GM18951 (cell line): ENCODE results near the gene BMERB1.
"Not testable (repeated sequence)": the region's sequence is repeated elsewhere in the genome, so short reads cannot be mapped to it uniquely, and the experiment has no call there.

ENCODE experiments used
- POLR2A ChIP-seq: IDR thresholded peaks from 4 replicates; pipeline ENCODE4 v1.6.1; 2011; ENCODE audit warnings: mild to moderate bottlenecking; ENCODE audit not compliant: insufficient read length, insufficient read depth; ENCODE audit errors: extremely low read depth
- in situ Hi-C: fragments of 300-500 bp; cut with MboI; formaldehyde crosslinking; loops from one replicate; pipeline ENCODE4 v1.12.0; 2022; ENCODE audit warnings: low sequenced_read_pairs, mixed read lengths, inconsistent platforms; ENCODE audit not compliant: unreplicated experiment

BMERB1 gene

DNA sequence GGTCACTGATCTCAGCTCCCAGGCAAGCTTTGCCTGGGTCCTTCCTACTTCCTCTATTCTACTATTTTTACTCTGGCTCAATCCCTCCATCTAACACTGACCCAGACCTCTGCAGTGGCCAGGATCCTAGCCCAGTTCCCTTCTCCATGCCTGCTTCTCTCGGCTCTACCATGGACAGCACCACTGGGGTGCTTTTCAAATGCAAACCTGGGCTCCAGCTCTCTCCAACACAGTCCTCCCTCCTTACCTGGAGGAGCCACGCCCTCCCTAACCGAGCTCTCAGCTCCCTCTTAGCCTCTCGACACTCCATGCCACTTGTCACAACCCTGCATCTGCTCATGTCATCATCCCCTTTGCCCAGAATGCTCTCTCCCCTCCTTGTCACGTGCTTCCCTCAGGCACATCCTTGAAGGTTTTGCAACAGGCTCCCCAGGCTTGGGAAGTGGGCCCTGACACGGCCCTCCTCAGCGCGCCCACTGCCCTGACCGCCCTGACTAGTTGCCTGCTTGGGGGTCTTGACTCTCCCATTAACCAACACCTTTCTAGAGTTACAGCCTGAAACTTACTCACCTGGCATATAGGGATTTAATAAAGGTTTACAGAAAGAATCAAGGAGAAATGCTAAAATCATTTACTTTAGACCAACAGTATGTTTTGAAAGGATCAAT lies 167.0 kb downstream of the BMERB1 start:
- in situ Hi-C loops: no loop called here
- TF ChIP-seq POLR2A: no peak

DNA sequence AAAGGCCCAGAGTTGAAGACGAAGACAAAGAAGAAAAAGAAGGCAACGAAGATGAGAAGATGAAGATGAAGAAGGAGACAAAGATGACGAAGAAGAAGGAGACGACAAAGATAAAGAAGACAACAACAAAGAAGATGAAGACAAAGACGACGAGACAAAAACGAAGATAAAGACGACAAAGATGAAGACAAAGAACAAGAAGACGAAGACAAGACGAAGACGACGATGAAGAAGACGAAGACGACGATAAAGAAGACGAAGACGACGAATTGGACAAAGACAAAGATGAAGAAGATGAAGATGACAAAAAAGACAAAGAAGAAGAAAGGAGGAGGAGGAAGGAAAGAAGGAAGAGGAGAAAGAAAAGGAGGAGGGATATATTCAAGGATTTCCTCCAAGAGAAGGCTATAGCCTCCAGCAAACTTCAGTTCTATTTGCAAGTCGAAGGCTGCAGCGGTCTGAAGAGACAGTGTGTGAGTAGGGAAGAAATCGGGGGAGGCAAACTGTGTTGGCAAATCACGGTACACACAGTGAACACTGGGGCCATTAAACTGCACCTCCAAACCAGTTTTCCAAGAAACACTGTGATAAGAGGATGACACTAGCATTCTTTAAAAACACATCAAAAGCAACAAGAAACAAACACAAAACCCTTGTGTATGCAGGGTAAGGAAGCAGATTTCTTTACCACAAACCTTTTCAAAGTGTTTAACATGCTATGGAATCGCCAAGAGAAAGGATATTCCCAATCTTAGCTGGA lies 168.1 kb downstream of the BMERB1 start:
- no peak for TF ChIP-seq POLR2A
- in situ Hi-C loops: no loop called here

DNA sequence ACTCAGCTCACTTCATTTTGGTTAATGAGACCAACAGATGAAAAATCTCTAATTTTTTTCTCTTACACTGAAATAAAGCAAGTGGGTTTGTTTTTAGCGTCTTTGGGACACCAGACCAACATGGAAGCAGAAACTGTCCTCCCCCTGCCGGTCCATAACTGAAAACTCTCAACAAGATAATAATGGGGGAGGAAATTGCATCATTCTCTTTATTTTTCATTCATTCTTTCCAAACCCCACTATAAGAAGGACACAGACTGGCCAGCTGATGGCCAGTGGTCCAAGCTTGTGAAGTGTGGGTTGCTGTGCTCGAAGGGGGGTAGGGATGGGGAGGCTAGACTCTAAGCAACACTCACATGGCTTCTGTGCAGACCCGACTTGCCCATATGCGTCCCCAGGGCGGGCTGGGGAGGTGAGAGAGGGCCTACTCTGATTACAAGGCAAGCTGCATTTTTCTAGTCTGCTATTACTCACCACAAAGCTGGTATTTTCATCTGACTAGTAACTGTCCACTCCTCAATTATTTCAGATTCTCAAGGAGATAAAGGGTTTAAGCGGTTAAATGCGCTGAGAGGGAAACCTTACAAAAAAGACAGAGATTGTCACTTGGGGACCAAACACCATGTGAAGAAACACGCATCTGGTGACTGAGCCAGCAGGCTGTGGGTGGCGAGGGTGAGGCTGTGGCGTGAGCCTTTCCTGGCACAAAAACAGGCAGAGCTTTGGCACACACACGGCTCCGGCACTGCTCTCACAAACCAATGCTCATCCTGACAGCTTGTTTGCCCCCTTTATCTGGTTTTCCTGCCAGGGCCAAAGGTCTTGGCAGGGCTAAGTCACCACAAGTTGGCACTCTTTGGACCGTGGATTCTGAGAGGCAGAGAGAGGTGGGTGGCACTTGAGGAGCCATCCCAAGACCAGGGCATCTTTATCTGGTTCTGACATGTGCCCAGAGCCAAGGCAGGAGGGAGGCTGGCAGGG lies 170.4 kb downstream of the BMERB1 start:
- in situ Hi-C loops: no loop called here
- no peak for TF ChIP-seq POLR2A

DNA sequence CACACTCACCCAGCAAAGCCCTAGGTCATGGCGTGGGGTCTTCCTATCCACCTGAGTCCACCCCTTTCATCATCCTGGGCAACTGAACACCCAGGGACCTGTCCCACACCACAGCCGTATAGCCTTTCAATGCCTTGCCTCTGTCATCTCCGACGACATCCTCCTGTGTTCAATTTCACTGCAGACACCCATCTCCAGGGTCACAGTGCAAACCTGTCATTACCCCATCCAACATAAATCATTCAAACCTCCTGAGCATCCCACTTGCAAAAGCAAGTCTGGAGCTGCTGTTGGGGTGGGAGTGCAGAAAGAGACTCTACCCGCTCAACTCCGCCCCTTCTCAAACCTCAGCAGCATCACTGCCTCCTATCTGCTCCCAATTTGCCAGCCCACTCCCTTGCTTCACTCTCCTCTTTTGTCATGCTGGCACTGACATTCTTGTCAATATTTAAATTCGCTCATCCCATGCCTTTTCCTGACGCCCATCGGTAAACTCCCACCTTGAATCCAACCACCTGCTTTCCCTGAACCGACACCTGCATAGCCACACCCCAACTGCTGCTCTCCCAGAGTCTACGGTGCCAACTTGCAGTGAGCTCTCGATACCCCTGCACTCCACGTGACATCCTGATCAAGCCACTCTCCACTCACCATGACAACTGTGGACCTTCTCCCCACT lies 171.6 kb downstream of the BMERB1 start:
- no peak for TF ChIP-seq POLR2A

DNA sequence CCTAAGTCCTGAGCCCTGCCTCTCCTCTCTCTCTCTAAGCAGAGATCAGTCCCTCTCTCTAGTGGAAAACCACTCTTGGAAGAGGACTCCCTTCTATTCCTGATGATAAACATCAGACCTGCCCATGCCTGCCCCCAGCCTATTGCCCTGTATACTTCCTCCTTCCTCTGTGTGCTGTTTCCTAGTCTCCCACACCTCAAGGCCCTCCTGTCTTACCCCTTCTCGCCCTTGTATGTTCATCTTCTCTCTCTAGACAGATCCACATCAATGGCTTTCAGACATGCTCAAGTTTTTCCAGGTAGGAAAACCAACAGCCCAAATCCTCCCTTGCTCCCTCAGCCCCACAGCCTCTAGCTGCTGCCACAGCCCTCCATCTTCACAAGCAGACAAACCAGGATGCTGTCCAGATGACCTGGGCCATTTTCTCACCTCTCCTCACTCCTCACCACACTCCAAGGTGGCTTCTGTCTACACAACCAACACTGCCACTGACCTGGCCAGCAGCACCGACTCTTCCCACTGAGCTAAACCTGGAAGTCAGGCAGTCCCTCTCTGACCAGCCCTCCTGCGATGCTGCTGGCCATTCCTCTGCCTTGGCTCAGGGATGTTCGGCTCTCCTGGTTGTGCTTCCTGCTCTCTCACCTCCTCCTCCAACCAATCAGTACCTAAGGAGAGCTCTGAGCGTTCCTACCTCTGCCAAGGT lies 172.3 kb downstream of the BMERB1 start:
- no peak for TF ChIP-seq POLR2A
- in situ Hi-C loops: no loop called here

More for the DNA sequence above, 171.6 kb downstream of the BMERB1 start:
- in situ Hi-C loops: no loop called here

DNA sequence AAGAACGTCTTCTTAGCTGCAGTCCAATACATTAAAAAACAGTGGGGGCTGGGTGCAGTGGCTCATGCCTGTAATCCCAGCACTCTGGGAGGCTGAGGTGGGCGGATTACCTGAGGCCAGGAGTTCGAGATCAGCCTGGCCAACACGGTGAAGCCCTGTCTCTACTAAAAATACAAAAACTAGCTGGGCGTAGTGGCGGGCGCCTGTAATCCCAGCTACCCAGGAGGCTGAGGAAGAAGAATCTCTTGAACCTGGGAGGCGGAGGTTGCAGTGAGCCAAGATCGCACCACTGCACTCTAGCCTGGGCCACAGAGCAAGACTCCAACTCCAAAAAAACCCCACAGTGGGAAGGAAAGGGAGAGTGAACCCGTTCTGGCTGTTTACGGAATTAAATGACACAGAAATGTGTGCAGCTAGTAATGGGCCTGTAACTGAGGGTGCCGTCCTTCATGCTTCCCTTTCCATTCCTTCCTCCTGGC lies 172.9 kb downstream of the BMERB1 start:
- in situ Hi-C loops: not testable (repeated sequence)

DNA sequence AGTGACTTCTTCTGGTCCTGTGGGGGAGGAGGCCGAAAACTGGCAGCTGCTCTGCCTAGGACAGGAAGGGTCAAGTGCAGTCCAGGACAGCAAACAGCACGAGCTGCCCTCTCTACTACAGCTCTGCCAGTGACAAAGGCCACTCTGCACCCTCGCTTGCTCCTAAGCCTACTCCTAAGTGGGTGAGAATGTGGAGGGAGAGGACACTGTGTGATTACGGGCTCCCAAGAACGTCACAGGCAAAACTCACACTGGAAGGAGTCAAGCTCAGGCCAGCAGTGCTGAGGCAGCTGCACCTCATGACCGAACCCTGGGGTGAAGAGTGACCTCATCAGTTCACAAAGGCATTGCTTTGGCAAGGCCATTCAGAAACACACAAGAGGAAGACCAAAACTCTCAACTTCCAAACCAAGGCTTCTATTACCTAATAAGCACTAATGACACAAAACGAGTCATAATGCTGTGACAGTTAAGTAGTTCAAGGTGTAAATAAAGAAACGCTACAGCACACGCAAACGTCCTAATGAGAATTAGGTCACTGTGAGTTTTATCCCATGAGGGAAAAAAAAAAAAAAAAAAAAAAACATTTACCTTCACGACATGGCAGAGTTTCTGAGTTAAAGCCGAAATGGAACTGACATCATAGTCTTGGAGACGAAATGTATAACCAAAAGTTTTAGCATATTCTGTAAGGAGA lies 173.5 kb downstream of the BMERB1 start:
- in situ Hi-C loops: no loop called here
- TF ChIP-seq POLR2A: no peak

DNA sequence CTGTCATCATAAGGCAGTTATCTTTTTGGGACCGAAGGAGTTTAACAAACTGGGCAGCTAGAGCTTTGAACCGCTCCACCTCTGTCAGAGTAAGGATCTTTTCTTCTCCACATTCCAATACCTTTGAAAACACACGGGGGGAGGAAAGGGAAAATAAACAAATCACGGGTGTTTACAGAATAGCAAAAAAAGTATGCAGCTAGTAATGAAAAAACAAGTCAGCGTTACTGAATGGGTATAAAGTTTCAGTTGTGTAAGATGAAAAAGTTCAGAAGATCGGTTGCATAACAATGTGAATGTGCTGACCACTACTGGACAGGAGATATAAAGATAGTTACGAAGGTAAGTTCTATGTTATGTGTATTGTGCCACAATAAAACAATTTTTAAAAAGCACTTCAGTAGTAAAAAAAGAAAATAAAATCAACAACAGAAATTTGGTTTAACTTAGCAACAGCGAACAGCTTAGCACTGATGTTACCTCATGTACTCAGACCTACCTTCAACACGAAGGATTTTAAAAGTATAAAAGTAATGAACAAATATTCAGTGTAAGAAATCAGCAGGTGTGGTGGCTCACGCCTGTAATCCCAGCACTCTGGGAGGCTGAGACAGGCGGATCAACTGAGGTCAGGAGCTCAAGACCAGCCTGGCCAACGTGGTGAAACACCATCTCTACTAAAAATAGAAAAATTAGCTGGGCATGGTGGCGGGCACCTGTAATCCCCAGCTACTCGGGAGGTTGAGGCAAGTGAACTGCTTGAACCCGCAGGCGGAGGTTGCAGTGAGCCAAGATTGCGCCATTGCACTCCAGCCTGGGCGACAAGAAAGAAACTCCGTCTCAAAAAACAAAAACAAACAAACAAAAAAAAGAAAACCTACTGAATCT lies 174.3 kb downstream of the BMERB1 start:
- in situ Hi-C loops: no loop called here
- no peak for TF ChIP-seq POLR2A

DNA sequence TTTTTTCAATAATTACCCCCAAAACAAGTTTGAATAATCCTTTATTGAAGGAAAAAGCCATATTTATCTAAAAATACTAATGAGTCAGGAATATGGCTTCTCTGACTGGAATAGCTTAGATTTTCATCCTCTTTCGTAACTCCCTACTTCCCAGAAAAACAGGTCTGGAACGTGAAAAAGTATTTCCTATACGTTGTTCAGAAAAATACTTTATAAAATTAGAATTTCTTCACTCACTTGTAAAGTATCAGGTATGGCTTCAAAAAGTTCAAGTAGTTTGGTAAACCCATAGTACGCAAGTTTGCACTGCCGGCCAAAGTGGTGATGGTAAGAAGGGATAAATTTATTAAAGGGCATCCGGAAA lies 174.9 kb downstream of the BMERB1 start:
- no peak for TF ChIP-seq POLR2A
- in situ Hi-C loops: no loop called here

DNA sequence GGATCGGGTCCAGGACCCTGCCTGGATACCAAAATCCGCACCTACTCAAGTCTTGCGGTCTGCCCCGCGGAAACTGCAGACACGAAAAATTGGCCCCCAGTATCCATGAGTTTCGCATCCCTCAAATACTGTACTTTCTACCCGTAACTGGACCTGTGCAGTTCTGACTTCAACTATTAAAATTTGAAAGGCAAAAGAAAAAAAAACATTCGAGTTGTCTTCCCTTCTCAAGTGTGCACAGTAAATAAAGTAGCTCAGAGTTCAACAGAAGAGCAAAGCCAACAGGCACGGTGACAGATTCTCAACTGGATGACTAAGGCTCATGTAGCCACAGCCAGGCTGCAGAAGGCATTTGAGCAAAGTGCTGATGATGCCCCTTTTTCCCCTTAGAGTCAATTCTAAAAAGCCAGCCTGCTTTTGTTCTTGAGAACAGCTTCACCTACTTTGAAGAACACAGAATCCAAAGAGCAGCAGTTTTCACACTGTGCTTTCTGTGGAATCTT lies 176.0 kb downstream of the BMERB1 start:
- in situ Hi-C loops: no loop called here
- TF ChIP-seq POLR2A: no peak

DNA sequence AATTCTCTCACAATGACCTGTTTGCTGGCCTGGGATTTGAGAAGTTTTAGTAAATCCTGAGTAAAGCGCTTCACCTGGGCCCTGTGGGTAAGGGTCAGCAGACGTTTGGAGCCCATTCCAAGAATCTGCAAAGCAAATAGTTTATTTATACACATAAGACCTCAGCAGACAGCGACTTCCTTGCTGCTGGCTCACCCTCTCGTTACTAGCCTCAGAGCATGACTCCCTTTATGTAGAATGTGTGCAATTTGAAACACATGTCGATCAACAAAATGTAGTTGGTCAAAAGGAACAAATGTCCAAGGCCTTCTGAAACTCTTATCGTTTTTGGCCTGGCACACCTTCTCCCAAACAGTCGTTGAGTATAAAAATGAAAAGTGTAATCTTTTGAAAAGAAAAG lies 177.2 kb downstream of the BMERB1 start:
- TF ChIP-seq POLR2A: no peak
- in situ Hi-C loops: no loop called here
